Measurements from ENCODE around the gene PPP6R3.

The PPP6R3 gene

DNA sequence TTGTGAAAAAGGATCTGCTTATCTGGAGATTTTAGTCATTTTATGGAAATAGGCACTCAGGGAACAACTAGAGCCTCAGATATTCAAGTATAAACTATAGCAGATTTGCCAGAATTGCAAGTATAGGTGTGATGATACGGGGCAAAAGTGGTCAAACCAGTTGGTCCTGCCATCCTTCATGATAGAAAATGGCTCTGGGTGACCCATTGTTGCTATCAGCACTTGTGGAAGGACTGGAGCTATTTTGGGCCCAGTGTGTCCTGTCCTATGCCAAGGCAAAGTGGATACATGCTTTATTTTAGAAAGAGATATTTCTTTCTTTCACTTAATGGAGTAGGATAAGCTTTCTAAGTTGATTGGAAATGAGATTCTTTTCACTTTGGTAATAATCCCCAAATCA lies 85.2 kb downstream of the PPP6R3 start:
- Histone ChIP-seq H3K27me3 (replicated peaks; ENCODE audit: control insufficient read depth, insufficient read depth, low read length, poor library complexity, severe bottlenecking) (no peaks in the 10 kb centered on the region), H3K36me3 (ENCODE audit: control insufficient read depth, insufficient read depth, low read length) (peaks cover 29% of the 10 kb centered on the region), H3K4me3 (ENCODE audit: insufficient read depth, low read depth, low read length, poor library complexity, severe bottlenecking) (no peak overlapping the region), H3K9me3 (ENCODE audit: control insufficient read depth, low read length) (no peaks in the 10 kb centered on the region), H3K4me1 (ENCODE audit: control insufficient read depth, insufficient read depth, low read length, poor library complexity, severe bottlenecking) (peaks cover 12% of the 10 kb centered on the region), H3K27ac (ENCODE audit: insufficient read depth, low read length, poor library complexity, severe bottlenecking) (no peak overlapping the region)
- DNase-seq, result no peak

DNA sequence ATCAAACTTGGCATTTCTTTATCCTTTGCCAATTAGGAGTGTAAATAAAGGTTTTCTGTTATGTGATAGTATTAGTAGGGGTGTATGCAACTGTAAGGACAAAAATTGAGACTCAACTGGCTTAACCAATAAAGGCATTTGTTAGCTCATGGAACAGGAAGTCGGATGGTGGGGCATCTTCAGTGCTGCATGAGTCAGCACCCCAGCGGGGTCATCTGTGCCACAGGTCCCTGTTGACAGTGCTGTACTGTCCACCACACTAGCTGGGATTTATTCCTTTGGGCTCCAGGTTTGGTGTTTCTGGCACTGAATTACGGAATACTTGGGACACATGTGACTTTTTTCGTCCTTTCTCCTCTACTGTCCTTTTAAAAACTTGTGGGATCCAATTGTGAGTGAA lies 86.0 kb downstream of the PPP6R3 start:
- no peaks in the 10 kb centered on the region for H3K27me3 ChIP-seq (replicated peaks; ENCODE audit: control insufficient read depth, insufficient read depth, low read length, poor library complexity, severe bottlenecking)
- no peak overlapping the region for H3K4me3 ChIP-seq (ENCODE audit: insufficient read depth, low read depth, low read length, poor library complexity, severe bottlenecking)
- H3K9me3 ChIP-seq (ENCODE audit: control insufficient read depth, low read length), result no peaks in the 10 kb centered on the region
- H3K36me3 ChIP-seq (ENCODE audit: control insufficient read depth, insufficient read depth, low read length), result peaks cover 29% of the 10 kb centered on the region
- no peak for DNase-seq
- H3K27ac ChIP-seq (ENCODE audit: insufficient read depth, low read length, poor library complexity, severe bottlenecking), result no peak overlapping the region
- H3K4me1 ChIP-seq (ENCODE audit: control insufficient read depth, insufficient read depth, low read length, poor library complexity, severe bottlenecking), result peaks cover 12% of the 10 kb centered on the region

DNA sequence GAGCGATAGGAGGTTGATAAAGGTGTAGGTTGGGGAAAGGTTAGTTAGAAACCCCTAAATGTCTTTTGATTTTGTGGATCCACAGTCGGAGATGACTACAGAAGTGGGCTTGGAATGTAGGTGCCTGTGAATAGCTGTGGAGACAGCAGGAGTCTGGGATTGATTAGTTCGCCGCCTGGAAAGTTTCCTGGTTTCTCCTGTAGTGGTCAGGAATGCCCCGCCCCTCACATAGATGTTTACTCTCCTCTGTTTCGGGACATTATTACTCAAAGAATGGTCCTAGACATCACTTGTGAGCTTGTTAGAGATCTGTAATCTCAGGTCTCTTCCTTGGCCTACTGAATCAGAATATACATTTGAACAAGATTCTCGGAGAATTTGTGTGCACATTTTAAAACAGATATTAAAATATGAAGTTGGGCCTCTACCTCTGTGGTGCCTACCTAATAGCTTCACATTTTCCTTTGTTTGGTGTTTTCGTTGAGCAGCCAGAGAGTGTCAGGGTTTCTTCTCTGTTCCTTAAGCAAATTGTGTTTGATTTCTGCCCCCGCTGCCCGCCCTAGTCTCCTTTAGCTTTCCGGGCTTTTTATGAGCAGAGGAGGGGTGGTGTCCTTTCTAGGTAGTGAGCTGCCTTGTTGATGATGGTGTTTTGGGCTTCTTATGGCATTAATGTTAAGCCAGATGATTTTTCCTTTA lies 89.4 kb downstream of the PPP6R3 start:
- H3K27me3 ChIP-seq (replicated peaks; ENCODE audit: control insufficient read depth, insufficient read depth, low read length, poor library complexity, severe bottlenecking), result no peaks in the 10 kb centered on the region
- no peak overlapping the region for H3K4me3 ChIP-seq (ENCODE audit: insufficient read depth, low read depth, low read length, poor library complexity, severe bottlenecking)
- H3K27ac ChIP-seq (ENCODE audit: insufficient read depth, low read length, poor library complexity, severe bottlenecking), result peak overlapping the region; percentile 16
- no peak for DNase-seq
- peaks cover 12% of the 10 kb centered on the region for H3K4me1 ChIP-seq (ENCODE audit: control insufficient read depth, insufficient read depth, low read length, poor library complexity, severe bottlenecking)
- peaks cover 28% of the 10 kb centered on the region for H3K36me3 ChIP-seq (ENCODE audit: control insufficient read depth, insufficient read depth, low read length)
- no peaks in the 10 kb centered on the region for H3K9me3 ChIP-seq (ENCODE audit: control insufficient read depth, low read length)

DNA sequence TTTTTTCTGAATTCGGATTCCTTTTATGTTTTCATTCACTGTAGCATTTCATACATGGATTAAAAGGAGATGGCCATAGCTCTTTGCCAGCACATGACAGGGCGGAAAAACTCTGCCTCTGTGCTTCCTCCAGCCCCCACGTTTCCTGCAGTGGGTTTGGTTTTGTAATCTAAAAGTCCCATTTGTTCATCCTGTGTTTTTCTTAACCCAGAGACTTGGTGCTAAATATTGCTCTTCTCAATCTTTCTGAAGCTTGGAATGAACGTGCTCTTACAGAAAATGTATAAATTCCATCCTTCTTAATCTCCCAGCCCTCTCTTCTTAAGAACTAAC lies 89.9 kb downstream of the PPP6R3 start:
- DNase-seq, result no peak
- Histone ChIP-seq H3K4me3 (ENCODE audit: insufficient read depth, low read depth, low read length, poor library complexity, severe bottlenecking) (no peak overlapping the region), H3K36me3 (ENCODE audit: control insufficient read depth, insufficient read depth, low read length) (peaks cover 25% of the 10 kb centered on the region), H3K9me3 (ENCODE audit: control insufficient read depth, low read length) (no peaks in the 10 kb centered on the region), H3K4me1 (ENCODE audit: control insufficient read depth, insufficient read depth, low read length, poor library complexity, severe bottlenecking) (peaks cover 12% of the 10 kb centered on the region), H3K27me3 (replicated peaks; ENCODE audit: control insufficient read depth, insufficient read depth, low read length, poor library complexity, severe bottlenecking) (no peaks in the 10 kb centered on the region), H3K27ac (ENCODE audit: insufficient read depth, low read length, poor library complexity, severe bottlenecking) (peak overlapping the region; percentile 5)

DNA sequence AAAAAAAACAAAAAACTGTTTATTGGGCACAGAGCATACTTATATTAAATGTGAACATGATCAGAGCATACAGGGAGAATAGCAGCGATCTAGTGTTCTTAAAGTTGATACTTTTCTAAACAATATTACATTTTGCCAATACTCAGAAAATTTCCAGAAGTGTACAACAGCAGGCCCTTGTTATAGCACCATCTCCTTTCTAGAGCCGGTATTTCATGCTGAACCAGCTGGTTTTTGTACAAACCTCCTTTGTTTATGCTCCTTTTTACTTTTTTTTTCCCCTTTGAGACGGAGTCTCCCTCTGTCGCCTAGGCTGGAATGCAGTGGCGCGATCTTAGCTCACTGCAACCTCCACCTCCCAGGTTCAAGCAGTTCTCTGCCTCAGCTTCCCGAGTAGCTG lies 90.7 kb downstream of the PPP6R3 start:
- H3K9me3 ChIP-seq (ENCODE audit: control insufficient read depth, low read length), result no peaks in the 10 kb centered on the region
- H3K27ac ChIP-seq (ENCODE audit: insufficient read depth, low read length, poor library complexity, severe bottlenecking), result no peak overlapping the region
- no peaks in the 10 kb centered on the region for H3K27me3 ChIP-seq (replicated peaks; ENCODE audit: control insufficient read depth, insufficient read depth, low read length, poor library complexity, severe bottlenecking)
- no peak for DNase-seq
- H3K36me3 ChIP-seq (ENCODE audit: control insufficient read depth, insufficient read depth, low read length), result peaks cover 25% of the 10 kb centered on the region
- peaks cover 12% of the 10 kb centered on the region for H3K4me1 ChIP-seq (ENCODE audit: control insufficient read depth, insufficient read depth, low read length, poor library complexity, severe bottlenecking)
- H3K4me3 ChIP-seq (ENCODE audit: insufficient read depth, low read depth, low read length, poor library complexity, severe bottlenecking), result no peak overlapping the region

DNA sequence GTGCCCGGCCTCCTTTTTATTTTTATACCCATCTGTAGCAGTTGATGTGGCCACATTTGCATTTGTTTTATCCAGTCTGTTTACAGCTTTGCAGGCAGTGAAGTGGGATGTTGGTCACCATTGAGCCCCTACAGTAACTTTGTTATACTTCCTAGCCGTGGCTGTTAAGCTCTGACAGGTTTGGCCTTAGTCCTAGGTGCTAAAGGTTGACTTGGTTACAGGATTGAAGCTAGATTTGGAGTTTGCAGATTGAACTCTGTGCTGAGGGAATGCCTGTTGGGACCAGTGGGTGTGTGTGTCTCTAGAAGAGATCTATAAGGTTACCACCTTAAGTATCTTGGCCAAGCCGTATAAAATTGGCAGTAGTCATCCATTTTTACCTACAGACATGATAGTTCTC lies 91.2 kb downstream of the PPP6R3 start:
- no peak for DNase-seq
- Histone ChIP-seq H3K9me3 (ENCODE audit: control insufficient read depth, low read length) (no peaks in the 10 kb centered on the region), H3K27ac (ENCODE audit: insufficient read depth, low read length, poor library complexity, severe bottlenecking) (no peak overlapping the region), H3K27me3 (replicated peaks; ENCODE audit: control insufficient read depth, insufficient read depth, low read length, poor library complexity, severe bottlenecking) (no peaks in the 10 kb centered on the region), H3K4me1 (ENCODE audit: control insufficient read depth, insufficient read depth, low read length, poor library complexity, severe bottlenecking) (peaks cover 12% of the 10 kb centered on the region), H3K36me3 (ENCODE audit: control insufficient read depth, insufficient read depth, low read length) (peaks cover 25% of the 10 kb centered on the region), H3K4me3 (ENCODE audit: insufficient read depth, low read depth, low read length, poor library complexity, severe bottlenecking) (no peak overlapping the region)

DNA sequence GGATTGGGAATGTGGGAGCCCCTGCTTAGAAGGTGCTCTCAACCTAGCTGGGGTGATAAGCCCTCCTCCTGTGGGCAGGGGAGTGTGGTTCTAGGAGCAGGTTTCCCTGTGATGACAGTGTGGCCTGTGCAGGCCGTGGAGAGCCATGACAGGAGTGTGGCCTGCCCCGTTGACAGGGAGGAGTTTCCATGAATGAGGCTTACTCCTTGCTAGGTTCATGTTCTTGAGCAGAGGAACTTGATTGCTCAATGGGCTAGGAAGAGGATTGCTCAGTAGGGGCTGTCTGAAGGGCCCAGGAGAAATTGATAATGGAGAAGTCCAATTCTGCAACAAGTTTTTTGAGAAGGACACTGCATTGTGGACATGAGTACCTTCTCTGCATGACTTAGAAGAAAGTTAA lies 92.0 kb downstream of the PPP6R3 start:
- Histone ChIP-seq H3K27me3 (replicated peaks; ENCODE audit: control insufficient read depth, insufficient read depth, low read length, poor library complexity, severe bottlenecking) (no peaks in the 10 kb centered on the region), H3K27ac (ENCODE audit: insufficient read depth, low read length, poor library complexity, severe bottlenecking) (no peak overlapping the region), H3K9me3 (ENCODE audit: control insufficient read depth, low read length) (no peaks in the 10 kb centered on the region), H3K4me3 (ENCODE audit: insufficient read depth, low read depth, low read length, poor library complexity, severe bottlenecking) (no peak overlapping the region), H3K4me1 (ENCODE audit: control insufficient read depth, insufficient read depth, low read length, poor library complexity, severe bottlenecking) (peaks cover 12% of the 10 kb centered on the region), H3K36me3 (ENCODE audit: control insufficient read depth, insufficient read depth, low read length) (peaks cover 22% of the 10 kb centered on the region)
- DNase-seq, result no peak

DNA sequence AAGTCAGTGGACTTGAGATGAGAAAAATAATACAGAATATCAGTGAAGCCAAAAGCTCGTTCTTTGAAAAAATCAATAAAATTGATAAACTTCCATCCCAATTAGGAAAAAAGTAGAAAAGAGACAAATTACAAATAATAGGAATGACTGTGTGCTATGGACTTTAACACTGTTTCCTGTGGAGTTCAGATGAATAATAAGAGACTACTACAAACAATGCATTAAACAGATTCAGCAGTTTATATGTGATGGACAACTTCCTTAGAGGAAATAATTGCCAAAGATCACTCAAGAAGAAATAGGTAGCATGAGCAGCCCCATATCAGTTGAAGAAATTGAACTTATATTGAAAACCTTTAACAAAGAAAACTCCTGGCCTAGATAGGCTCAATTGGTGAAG lies 99.7 kb downstream of the PPP6R3 start:
- no peak overlapping the region for H3K4me3 ChIP-seq (ENCODE audit: insufficient read depth, low read depth, low read length, poor library complexity, severe bottlenecking)
- no peak overlapping the region for H3K27ac ChIP-seq (ENCODE audit: insufficient read depth, low read length, poor library complexity, severe bottlenecking)
- no peak for DNase-seq
- no peaks in the 10 kb centered on the region for H3K9me3 ChIP-seq (ENCODE audit: control insufficient read depth, low read length)
- H3K27me3 ChIP-seq (replicated peaks; ENCODE audit: control insufficient read depth, insufficient read depth, low read length, poor library complexity, severe bottlenecking), result no peaks in the 10 kb centered on the region
- H3K4me1 ChIP-seq (ENCODE audit: control insufficient read depth, insufficient read depth, low read length, poor library complexity, severe bottlenecking), result no peaks in the 10 kb centered on the region
- H3K36me3 ChIP-seq (ENCODE audit: control insufficient read depth, insufficient read depth, low read length), result peaks cover 35% of the 10 kb centered on the region

DNA sequence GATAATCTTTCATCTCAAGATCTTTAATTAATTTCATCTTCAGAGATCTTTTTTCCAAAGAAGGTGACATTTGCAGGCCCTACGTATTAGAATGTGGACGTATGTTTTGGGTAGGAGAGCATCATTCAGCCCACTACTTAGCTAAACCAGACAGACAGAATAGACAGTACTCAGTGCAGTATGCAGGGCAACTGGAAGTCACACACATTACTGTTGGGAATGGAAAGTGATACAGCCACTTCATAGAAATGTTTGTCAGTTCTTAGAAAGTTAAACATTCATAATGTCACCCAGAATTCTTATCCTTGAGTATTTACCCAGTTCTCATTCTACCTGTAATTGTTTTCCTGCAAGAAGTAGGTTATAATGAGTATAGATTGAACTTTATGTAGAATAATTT lies 102.9 kb downstream of the PPP6R3 start:
- H3K27ac ChIP-seq (ENCODE audit: insufficient read depth, low read length, poor library complexity, severe bottlenecking), result no peak overlapping the region
- H3K4me1 ChIP-seq (ENCODE audit: control insufficient read depth, insufficient read depth, low read length, poor library complexity, severe bottlenecking), result no peaks in the 10 kb centered on the region
- H3K4me3 ChIP-seq (ENCODE audit: insufficient read depth, low read depth, low read length, poor library complexity, severe bottlenecking), result no peak overlapping the region
- H3K27me3 ChIP-seq (replicated peaks; ENCODE audit: control insufficient read depth, insufficient read depth, low read length, poor library complexity, severe bottlenecking), result no peaks in the 10 kb centered on the region
- H3K9me3 ChIP-seq (ENCODE audit: control insufficient read depth, low read length), result no peaks in the 10 kb centered on the region
- H3K36me3 ChIP-seq (ENCODE audit: control insufficient read depth, insufficient read depth, low read length), result peaks cover 59% of the 10 kb centered on the region
- no peak for DNase-seq

DNA sequence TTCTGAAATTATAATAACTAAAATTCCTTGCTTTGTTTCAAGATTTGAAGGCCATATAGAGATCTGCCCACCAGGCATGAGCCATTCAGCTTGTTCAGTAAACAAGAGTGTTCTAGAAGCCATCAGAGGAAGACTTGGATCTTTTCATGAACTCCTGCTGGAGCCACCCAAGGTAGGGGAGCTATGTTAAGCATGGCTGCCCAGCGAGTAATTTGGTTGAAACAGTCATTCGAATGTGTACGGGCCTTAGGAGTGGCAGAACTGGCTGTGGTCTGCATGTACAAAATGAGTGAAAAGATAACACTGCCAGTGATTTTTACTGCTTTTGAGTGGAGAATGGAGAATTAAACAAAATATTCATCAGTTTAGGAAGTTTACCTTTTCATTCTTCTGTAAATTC lies 103.7 kb downstream of the PPP6R3 start:
- Histone ChIP-seq H3K27me3 (replicated peaks; ENCODE audit: control insufficient read depth, insufficient read depth, low read length, poor library complexity, severe bottlenecking) (no peaks in the 10 kb centered on the region), H3K4me1 (ENCODE audit: control insufficient read depth, insufficient read depth, low read length, poor library complexity, severe bottlenecking) (no peaks in the 10 kb centered on the region), H3K36me3 (ENCODE audit: control insufficient read depth, insufficient read depth, low read length) (peaks cover 55% of the 10 kb centered on the region), H3K27ac (ENCODE audit: insufficient read depth, low read length, poor library complexity, severe bottlenecking) (no peak overlapping the region), H3K9me3 (ENCODE audit: control insufficient read depth, low read length) (no peaks in the 10 kb centered on the region), H3K4me3 (ENCODE audit: insufficient read depth, low read depth, low read length, poor library complexity, severe bottlenecking) (no peak overlapping the region)
- DNase-seq, result no peak
